ENCODE results near the gene ERVW-1.
"Not testable (repeated sequence)": the region's sequence is repeated elsewhere in the genome, so short reads cannot be mapped to it uniquely, and the experiment has no call there.

The ERVW-1 gene

GRCh38 chr7:92468589-92468988 is 9.2 kb downstream of the ERVW-1 start:
- DNase-seq (ENCODE audit: low spot score): not testable (repeated sequence)

- DNase-seq (ENCODE audit: low spot score): no peak
These were observed 11.1 kb downstream of the ERVW-1 start for GRCh38 chr7:92466682-92467081.

DNA sequence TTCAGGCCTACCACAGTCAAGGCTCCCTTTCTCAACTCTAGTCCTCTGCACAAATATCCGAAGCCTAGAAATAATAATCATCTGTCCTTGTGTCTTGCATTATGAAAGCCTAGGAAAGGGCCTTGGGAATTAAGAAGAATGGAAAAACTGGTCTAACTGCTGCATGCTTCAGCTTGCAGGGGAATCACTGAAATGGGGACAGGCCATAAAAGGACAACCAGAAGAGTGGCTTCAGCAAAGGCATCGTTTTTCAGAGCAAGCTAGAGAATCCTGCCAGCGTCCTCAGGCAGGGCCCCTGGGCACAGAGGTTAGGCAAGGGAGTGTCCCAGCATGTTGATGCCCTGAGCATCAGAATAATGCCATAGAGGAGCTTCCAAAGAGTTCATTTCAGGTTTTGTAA is 13.2 kb downstream of the ERVW-1 start:
- DNase-seq (ENCODE audit: low spot score): no peak

DNA sequence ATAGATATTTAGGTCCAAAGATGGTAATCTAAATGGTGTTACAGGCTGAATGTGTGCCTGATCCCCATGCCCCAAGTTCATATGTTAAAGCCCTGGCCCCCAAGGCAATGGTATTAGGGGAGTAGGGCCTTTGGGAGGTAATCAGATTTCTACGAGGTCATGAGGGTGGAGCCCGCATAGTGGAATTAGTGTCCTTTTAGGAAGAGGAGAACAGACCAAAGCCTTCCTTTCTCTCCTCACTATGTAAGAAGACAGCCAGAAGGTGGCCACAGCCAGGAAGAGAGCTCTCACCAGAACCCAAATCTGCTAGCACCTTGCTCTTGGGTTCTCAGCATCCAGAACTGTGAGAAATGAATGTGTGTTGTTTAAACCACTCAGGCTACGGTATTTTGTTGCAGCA is 15.2 kb downstream of the ERVW-1 start:
- DNase-seq (ENCODE audit: low spot score): no peak

- peak; percentile 74 for DNase-seq (ENCODE audit: low spot score)
These were observed 16.4 kb downstream of the ERVW-1 start for GRCh38 chr7:92461027-92462003.

DNA sequence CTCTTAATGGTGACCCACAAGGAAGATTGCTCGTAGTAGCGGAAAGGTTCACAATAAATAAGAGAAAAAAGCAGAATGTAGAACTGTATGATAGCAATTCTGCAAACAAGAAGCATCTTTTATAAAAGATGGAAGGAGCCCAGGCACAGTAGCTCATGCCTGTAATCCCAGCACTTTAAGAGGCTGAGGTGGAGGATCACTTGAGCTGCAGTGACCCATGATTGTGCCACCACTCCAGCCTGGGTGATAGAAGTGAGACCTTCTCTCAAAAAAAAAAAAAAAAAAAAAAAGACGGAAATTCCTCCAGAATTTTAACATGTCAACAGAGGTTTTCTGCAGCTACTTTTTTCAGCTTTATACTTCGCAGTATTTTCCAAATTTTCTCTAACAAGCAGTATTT is 17.2 kb downstream of the ERVW-1 start:
- DNase-seq (ENCODE audit: low spot score): no peak

DNA sequence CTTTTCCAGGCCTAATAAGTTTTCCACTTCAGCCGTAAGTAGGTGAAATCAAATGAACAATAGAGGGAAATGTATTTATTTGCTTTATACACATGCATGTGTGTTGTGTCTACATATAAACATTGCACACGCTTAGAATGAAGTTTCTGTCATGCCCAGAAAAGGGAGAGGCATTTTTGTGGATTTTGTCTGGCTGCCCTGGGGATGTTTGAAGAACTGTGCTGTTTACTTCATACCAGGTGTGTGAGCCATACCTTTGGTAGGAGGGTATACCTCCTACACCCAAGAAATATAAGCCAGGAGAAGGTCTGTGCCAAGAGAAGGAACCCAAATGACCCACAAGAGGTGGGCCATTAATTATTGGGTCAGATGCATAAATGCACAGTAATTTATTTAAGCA is 17.6 kb downstream of the ERVW-1 start:
- no peak for DNase-seq (ENCODE audit: low spot score)

DNA sequence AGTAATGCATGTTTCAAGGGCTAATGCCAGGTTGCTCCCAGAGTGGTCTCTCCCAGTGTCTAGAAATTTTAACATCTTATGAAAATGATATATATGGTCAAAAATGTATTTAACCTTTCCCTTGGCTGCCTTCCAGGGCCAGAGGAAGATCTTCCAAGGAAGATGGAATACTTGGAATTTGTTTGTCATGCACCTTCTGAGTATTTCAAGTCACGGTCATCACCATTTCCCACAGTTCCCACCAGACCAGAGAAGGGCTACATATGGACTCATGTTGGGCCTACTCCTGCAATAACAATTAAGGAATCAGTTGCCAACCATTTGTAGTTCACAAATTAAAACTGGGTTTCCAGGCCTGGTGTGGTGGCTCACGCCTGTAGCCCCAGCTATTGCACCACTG is 21.5 kb downstream of the ERVW-1 start:
- no peak for DNase-seq (ENCODE audit: low spot score)

GRCh38 chr7:92451645-92452044 is 26.1 kb downstream of the ERVW-1 start:
- no peak for DNase-seq (ENCODE audit: low spot score)

DNA sequence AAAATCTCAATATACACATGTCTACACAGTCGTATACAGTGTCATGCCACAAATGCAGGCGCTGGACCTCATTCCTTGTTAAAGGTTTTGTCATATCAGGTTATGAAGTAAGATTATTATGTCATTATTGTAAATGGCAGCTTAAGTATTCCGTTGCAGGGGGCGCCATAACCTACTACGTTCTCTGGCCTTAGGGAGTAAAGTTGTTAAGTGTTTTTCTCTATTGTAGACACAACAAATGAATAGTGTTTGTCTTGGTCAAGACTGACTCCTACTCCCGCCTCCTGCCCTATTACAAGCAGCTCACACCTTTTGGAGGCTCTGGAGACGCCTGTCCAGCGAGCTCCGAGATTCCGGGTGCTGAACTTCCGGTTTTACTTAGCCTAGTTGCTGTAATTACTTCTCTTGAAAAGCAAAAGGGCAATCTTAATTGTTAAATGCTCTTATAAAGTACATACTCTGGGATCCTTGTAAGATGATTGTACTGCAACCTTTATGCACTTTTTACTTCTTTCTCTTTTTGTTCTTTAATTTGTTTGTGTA is 29.5 kb downstream of the ERVW-1 start:
- DNase-seq (ENCODE audit: low spot score): peak; percentile 87

DNA sequence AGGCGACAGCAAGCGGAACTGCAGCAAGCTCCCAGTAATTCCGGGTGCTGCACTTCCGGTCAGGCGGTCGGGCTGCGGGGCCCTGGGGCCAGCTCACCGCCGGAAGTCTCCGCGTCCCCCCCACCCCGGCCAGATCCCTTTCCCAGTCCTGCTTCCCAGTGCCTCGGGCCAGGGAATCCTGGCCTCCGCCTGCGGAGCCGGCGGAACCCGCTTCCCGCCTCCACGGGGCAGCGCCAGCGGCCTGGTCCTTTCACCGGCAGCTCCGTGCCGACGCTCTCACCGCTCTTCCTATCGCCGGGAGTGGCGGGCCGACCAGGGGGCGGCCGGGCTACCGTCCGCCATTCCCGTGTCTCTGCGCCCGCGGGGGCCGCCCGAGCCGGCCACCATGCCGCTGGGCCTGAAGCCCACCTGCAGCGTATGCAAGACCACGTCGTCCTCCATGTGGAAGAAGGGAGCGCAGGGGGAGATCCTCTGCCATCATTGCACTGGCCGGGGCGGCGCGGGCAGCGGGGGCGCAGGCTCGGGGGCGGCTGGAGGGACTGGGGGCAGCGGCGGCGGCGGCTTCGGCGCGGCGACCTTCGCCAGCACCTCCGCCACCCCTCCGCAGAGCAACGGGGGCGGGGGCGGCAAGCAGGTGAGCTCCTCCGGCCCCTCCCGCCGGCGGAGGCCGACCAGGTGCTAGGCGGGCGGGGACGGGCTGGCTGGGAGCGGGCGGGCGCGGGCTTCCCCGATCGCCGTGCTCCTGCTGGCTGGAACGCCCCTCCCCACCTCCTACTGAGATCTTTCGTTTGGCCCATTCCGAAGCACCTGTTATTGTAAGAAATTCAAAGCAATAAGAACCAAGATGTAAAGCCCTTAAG is 30.2 kb downstream of the ERVW-1 start, which contains the start of gene GATAD1:
Gene GATAD1, plus strand, starts transcription at position 138 of the 860 bp plus-strand sequence. Its CDS starts 248 bp downstream, at position 386.
- DNase-seq (ENCODE audit: low spot score): peak; percentile 98

DNA sequence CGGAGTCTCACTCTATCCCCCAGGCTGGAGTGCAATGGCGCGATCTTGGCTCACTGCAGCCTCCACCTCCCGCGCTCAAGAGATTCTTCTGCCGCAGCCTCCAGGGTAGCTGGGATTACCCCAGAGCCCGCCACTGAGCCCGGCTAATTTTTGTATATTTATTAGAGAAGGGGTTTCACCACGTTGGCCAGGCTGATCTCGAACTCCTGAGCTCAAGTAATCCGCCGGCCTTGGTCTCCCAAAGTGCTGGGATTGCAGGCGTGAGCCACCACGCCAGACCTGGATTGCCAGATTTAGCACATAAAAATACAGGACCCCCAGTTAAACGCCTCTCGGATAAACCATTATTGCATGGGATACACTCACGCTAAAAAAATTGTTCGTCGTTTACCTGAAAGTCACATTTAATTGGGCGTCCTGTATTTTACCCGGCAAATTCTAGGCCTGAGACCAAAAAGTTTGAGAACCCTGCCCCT is 30.8 kb downstream of the ERVW-1 start:
- no peak for DNase-seq (ENCODE audit: low spot score)

DNA sequence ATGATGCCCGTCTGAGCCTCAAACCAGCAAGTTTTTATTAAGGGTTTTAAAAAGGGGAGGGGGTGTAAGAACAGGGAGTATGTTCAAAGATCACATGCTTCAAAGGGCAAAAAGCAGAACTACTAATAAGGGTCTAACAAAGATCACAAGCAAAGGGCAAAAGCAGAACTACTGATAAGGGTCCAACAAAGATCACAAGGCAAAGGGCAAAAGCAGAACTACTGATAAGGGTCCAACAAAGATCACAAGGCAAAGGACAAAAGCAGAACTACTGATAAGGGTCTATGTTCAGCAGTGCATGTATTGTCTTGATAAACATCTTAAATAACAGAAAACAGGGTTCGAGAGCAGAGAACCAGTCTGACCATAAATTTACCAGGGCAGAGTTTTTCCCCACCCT is 35.0 kb downstream of the ERVW-1 start:
- DNase-seq (ENCODE audit: low spot score): not testable (repeated sequence)

- DNase-seq (ENCODE audit: low spot score): no peak
These were observed 39.7 kb downstream of the ERVW-1 start for GRCh38 chr7:92437956-92438491.

DNA sequence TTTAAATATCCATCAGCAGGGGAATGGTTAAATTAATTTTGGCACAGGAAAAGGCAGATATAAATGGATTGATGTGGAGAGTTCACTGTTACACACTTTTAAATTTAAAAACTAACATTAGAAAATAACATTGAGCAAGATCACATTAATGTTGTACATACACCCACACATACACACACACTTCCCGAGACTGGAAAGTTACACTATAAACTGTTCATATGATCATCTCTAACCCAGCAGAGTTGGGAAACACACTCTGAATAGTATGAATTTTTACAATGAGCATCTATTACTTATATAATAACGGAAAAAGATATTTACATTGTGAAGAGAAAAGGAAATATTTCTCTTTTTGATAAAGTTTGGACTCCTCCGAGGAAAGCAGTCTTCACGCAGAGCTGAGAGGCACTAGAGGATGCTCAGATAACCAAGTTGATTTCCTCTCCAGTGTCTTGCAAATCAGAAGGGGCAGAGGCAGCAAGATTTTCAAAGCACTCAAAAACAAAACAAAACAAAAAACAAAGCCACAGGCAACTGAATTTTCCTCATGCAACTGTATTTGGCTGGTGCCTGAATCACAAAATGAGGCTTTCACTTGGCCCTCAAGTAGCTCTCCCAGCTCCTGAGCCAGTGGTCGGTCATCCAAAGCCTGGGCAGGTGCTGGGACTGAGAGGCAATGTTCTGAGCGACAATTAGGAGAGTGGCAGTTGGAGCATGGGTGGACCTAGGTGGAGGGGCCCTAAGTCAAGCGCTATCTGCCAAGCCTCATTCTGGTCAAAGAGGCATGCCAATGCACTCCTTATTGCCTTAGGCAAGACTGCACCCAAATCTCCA is 40.9 kb downstream of the ERVW-1 start:
- no peak for DNase-seq (ENCODE audit: low spot score)

DNA sequence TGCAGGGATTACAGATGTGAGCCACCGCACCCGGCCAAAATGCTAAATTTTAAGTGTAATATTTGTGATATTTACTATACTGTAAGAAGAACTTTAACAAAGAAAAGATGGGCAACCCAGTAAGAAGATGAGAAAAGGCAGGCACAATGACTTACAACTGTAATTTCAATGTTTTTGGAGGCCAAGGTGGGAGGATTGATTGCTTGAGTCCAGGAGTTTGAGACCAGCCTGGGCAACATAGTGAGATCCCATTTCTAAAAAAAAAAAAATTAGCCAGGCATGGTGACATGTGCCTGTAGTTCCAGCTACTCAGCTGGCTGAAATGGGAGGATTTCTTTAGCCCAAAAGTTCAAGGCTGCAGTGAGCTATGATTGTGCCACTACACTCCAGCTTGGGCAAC is 42.2 kb downstream of the ERVW-1 start:
- no peak for DNase-seq (ENCODE audit: low spot score)

GRCh38 chr7:92433019-92433418 is 44.7 kb downstream of the ERVW-1 start:
- no peak for DNase-seq (ENCODE audit: low spot score)

GRCh38 chr7:92432299-92432946 is 45.3 kb downstream of the ERVW-1 start:
- no peak for DNase-seq (ENCODE audit: low spot score)

DNA sequence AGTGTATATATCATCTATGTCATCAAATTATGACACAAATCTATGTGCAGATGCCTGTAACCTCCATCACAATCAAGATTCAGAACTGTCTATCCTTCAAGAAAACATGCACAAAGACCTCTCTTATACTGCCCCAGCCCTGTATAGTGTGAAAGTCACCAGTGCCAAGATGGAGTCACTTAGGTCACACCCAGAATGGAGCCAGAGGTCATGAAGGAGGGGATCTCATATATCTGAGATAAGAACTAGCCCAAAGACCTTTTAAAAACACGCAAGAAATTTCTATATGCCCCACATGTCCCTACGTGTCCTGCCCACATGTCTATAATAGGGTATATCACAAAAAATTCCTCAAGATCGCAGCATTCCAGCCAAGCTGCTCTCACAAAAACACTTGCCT is 50.6 kb downstream of the ERVW-1 start:
- no peak for DNase-seq (ENCODE audit: low spot score)

- DNase-seq (ENCODE audit: low spot score): peak; percentile 72
These were observed 52.3 kb downstream of the ERVW-1 start for GRCh38 chr7:92425311-92425947.

Measured in SW480 (cell line).